KOPT-K1 (cell line): ENCODE data around the gene KRT85.
"Not testable (repeated sequence)": the region's sequence is repeated elsewhere in the genome, so short reads cannot be mapped to it uniquely, and the experiment has no call there.

Source experiments
- H3K27ac ChIP-seq: fragments of 200-600 bp; sonication (generic); 2 replicates; pipeline ENCODE4 v1.5.1; 2016; ENCODE audit warnings: antibody characterized with exemption, mild to moderate bottlenecking, low read depth, low read length; ENCODE audit not compliant: poor library complexity, severe bottlenecking
- H3K36me3 ChIP-seq: fragments of 200-600 bp; sonication (generic); 2 replicates; pipeline ENCODE4 v1.5.1; 2017; ENCODE audit warnings: antibody characterized with exemption, mild to moderate bottlenecking, low read length, moderate library complexity; ENCODE audit not compliant: insufficient read depth
- H3K9me3 ChIP-seq: fragments of 200-600 bp; sonication (generic); 2 replicates; pipeline ENCODE4 v1.5.1; 2017; ENCODE audit warnings: antibody characterized with exemption, low read length, mild to moderate bottlenecking; ENCODE audit not compliant: insufficient read depth, poor library complexity, severe bottlenecking

Gene KRT85

GRCh38 chr12:52319097-52319496 lies 48.2 kb downstream of the KRT85 start:
- Histone ChIP-seq H3K36me3 (no peaks in the 10 kb centered on the region), H3K27ac (no peak overlapping the region), H3K9me3 (no peaks in the 10 kb centered on the region)

DNA sequence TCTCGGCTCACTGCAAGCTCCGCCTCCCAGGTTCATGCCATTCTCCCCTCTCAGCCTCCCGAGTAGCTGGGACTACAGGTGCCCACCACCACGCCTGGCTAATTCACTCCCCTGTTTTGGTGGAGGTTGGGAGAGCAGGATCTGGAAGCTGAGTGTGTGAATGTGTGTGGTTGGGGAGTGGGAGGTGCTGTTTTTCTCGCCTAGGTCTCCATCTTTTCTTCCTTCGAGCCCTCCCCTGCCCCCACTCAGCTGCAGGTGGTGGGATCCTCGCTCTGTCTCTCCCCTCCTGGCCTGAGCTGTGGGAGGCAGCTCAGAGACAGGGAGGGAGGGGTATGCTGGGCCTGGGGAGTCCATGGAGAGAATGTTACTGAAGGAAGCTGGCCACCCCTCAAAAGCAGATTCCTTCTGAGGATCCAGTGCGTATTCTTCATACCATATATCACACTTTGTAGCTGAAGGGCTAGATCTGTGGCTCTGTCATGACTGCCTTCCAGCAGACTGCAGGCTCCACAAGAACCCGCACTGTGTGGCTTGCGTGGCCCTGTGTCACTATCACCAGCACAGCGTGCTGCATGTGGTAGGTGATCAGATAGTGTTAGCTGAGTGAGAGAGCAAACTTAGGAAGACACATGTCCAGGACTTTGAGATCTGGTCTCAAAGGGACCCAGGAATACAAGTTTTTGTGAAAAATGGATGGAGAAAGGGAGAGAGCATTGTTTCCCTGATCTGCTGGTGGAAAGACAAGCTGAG lies 48.9 kb downstream of the KRT85 start:
- Histone ChIP-seq H3K36me3 (no peaks in the 10 kb centered on the region), H3K9me3 (no peaks in the 10 kb centered on the region), H3K27ac (no peak overlapping the region)

DNA sequence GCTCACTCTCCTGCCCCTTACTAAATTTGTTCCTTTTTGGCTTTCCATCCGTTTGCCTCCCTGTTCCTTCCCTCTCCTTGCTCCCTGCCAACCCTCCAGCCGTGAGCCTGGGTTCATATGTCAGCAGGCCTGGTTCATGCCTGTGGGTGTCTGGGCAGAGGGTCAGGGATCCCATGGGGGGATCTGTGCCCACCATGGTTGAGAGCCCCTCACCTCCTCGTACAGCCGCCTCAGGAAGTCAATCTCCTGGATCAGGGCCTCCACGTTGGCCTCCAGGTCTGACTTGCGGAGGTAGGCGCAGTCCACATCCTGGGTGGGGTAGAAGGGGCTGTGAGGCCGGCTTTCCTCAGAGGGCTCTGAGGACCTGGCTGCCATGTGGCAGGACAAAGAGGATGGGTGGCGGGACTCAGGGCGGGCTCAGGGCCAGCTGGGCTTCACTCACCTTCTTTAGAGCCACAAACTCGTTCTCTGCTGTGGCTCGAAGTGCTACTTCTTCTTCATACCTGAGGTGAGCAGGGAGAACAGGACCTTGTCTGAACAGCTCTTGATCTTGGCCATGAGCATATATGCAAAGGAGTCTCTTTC lies 49.7 kb downstream of the KRT85 start:
- H3K27ac ChIP-seq = no peak overlapping the region
- no peaks in the 10 kb centered on the region for H3K36me3 ChIP-seq

DNA sequence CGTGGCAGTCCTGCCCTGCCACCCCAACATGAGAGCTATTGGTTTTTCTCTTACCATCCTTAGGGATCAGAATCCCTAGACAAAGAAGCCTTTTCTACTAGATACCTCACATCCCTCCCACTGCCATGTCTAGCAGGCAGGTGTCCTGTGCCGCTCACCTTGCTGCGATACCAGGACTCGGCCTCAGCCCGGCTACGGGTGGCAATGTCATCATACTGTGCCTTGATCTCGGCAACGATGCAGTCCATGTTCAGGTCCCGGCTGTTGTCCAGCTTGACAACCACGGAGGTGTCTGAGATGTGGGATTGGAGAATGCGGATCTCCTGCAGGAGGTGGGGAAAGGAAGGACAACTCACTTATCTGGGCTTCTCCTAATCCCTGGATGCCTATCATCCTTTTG lies 50.6 kb downstream of the KRT85 start:
- no peaks in the 10 kb centered on the region for H3K36me3 ChIP-seq
- H3K9me3 ChIP-seq = no peaks in the 10 kb centered on the region
- H3K27ac ChIP-seq = no peak overlapping the region

More for the DNA sequence above, 49.7 kb downstream of the KRT85 start:
- no peaks in the 10 kb centered on the region for H3K9me3 ChIP-seq

DNA sequence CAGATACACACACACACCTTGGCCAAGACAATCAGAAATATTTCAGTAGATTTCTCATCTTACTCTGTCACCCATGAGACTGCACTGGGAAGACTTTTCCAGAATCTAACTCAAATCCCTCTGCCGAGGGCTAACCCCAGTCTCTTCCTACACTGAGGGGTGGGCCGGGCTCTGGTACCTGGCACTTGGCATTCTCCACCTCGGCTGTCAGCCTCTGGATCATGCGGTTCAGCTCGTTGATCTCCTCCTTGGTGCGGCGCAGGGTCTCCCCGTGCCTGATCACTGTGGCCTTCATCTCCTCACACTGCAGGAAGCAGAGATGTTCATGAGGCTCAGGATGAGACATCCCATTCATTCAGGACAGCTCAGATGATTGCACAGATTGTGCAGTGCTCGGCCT lies 51.0 kb downstream of the KRT85 start:
- H3K36me3 ChIP-seq = no peaks in the 10 kb centered on the region
- H3K9me3 ChIP-seq = no peaks in the 10 kb centered on the region
- H3K27ac ChIP-seq = no peak overlapping the region

DNA sequence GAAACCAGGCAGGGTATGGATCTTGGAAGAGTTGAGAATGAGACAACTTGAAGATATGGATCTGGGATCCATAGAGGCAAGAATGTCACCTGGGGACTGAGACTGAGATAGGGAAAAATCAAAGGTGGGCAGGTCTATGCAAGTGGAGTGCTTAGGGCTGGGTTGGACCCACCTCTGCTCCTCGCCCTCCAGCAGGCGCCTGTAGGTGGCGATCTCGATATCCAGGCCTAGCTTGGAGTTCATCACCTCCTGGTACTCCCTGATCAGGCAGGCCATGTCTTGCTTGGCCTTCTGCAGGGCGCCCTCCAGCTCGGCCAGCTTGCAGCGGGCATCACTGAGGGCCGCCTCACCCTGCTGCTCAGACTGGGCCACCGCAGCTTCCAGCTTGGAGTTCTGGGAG lies 51.6 kb downstream of the KRT85 start:
- not testable (repeated sequence) for H3K36me3 ChIP-seq, H3K27ac ChIP-seq, H3K9me3 ChIP-seq

- H3K36me3 ChIP-seq = no peaks in the 10 kb centered on the region
- H3K27ac ChIP-seq = no peak overlapping the region
- H3K9me3 ChIP-seq = no peaks in the 10 kb centered on the region
Observed at GRCh38 chr12:52314511-52314910, 52.8 kb downstream of the KRT85 start.

DNA sequence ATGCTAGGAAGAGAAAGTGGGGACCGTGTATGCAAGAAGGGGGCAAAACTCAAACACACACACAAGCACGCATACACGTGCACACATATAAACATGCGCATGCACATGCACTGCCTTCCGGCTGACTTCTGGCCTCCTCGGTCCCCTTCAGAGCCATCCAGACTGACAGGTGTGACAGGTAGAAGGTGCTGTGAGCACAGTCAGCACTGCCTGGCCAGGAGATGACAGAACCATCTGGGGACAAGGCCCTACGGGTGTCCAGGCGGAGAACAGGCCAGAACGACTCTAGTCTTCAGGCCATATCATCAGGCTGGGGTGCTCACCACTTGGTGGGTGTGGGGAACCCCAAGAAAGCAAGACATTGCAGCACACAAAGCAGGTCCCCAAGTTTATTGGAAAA lies 53.4 kb downstream of the KRT85 start:
- no peaks in the 10 kb centered on the region for H3K9me3 ChIP-seq
- no peak overlapping the region for H3K27ac ChIP-seq
- no peaks in the 10 kb centered on the region for H3K36me3 ChIP-seq

DNA sequence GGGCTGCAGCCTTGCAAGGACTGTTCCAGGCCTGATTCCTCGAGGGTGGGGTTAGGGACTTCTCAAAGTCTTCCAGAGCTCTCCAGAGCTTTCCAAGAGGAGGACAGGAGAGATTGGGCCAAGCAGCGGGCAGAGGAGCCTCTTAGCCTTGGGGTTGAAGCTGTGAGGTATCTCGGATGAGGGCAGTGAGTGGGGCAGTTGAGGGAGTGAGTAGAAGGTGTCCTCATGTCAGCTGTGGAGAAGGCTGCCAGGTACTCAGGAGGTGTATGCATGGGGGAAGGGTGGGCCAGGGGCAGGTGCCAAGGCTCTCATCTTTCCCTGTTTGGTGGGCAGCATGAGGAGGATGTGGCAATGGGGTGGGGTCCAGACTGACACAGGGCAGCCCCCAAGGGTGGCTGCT lies 53.8 kb downstream of the KRT85 start:
- Histone ChIP-seq H3K36me3 (no peaks in the 10 kb centered on the region), H3K27ac (no peak overlapping the region), H3K9me3 (no peaks in the 10 kb centered on the region)

GRCh38 chr12:52312086-52312485 lies 55.2 kb downstream of the KRT85 start:
- no peaks in the 10 kb centered on the region for H3K36me3 ChIP-seq
- H3K27ac ChIP-seq = no peak overlapping the region

DNA sequence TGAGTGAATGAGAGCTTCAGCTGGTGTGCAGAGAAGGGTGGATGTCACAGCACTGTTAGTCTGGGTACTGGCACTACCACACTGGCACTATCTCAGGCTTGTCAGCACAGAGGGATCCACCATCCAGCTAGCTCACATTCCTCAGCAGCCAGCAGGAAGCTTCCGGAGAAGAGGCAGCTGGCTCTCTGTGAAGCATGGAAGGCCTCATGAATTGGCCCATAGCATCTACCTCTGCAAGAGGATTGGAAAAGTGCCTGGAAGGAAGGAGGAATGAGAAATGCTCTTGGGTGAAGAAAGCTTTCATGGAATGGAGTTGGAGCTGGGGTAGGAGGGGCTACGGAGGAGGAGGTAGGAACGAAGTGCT lies 56.0 kb downstream of the KRT85 start:
- no peaks in the 10 kb centered on the region for H3K9me3 ChIP-seq
- H3K36me3 ChIP-seq = no peaks in the 10 kb centered on the region
- no peak overlapping the region for H3K27ac ChIP-seq

More at GRCh38 chr12:52312086-52312485, 55.2 kb downstream of the KRT85 start:
- no peaks in the 10 kb centered on the region for H3K9me3 ChIP-seq

GRCh38 chr12:52310622-52311284 lies 56.5 kb downstream of the KRT85 start:
- no peaks in the 10 kb centered on the region for H3K9me3 ChIP-seq
- no peak overlapping the region for H3K27ac ChIP-seq
- H3K36me3 ChIP-seq = no peaks in the 10 kb centered on the region
